ENCODE data around the gene CLDN20. TPM values are rescaled to one million over a fixed set of nuclear protein-coding genes. Genes with fewer than 3 reads are reported as not detected.

Gene CLDN20
- total and polyA plus RNA-seq, 10 of the 15 experiments (the other 5 are each of a cell fraction or from before 2014, with no cell fraction given): 0.13 to 0.23 TPM; not detected in 8

DNA sequence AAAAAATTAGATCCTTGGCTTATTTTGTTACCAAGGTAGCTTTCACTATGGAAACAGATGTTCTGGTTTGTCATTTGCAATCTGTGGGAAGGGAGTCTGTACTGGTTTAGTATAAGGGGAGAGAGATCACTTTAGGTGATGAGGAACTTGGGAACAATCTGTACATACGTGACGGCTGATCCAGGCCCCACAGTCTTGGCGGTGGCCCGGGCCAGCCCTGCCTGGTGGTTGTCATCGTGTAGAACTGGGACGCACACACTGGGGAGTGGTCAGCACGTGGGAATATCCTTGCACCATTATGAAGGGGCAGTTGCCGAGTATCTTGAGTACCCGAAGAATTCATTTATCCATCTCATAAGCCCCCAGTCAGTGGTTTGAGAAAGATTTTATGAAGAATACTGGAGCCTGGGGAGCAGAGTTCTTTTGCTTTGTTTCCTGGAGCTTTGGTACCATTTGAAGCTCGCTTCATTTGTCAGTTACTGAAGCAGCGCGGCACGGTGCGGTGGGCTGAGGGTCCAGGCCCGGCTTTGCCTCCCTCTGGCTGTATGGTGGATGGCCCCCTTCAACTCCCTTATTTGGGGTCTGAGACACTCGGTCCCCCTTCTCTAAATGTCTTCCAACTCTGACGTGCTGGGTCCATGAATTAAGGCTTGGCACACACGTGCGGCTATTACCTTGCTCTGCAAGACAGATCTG lies 22.8 kb upstream of the CLDN20 start:
- ChIA-PET SMC1A (ENCODE audit: uncharacterized antibody, unreplicated experiment) (interaction anchor here (0.9 to 1.2 kb wide), 3 partner anchors 11 to 41 kb away, joined by 3 to 4 read pairs (median 4); no protein-coding TSS in a partner anchor), CTCF (interaction anchor here (0.9 to 1.4 kb wide), 3 partner anchors 9 to 62 kb away, joined by 3 to 4 read pairs (median 4); no protein-coding TSS in a partner anchor), POLR2A (no interaction called here), RAD21 (ENCODE audit: unreplicated experiment) (interaction anchor here (0.6 kb wide), 1 partner anchor 256 kb away, joined by 3 read pairs; no protein-coding TSS in a partner anchor)
- Histone ChIP-seq H3K36me3 (ENCODE audit: control insufficient read depth in 2 of 2, insufficient read depth in 2 of 2, low read length in 1 of 2) (peaks cover 0 to 2% of the 10 kb centered on the region in 2 experiments; a peak in 2 of 4 replicates), H2AFZ (ENCODE audit: control insufficient read depth, low read depth, low read length) (no peak overlapping the region), H3K4me2 (ENCODE audit: control insufficient read depth, insufficient read depth) (no peak overlapping the region), H3K27ac (ENCODE audit: control insufficient read depth, insufficient read depth) (no peak overlapping the region), H3K79me2 (ENCODE audit: control insufficient read depth, insufficient read depth, low read length) (no peaks in the 10 kb centered on the region), H4K20me1 (ENCODE audit: control insufficient read depth, insufficient read depth) (no peaks in the 10 kb centered on the region), H3K4me3 (no peak overlapping the region), H3K9me3 (replicated peaks; ENCODE audit: control insufficient read depth, insufficient read depth, low read length) (no peaks in the 10 kb centered on the region; the same call in 2 of the 3 replicates), H3K4me1 (ENCODE audit: control insufficient read depth, insufficient read depth, low read length) (no peaks in the 10 kb centered on the region), H3K9ac (ENCODE audit: control insufficient read depth, insufficient read depth, low read length) (no peak overlapping the region), H3K27me3 (replicated peaks in 1 of 2; ENCODE audit: control insufficient read depth in 2 of 2, insufficient read depth in 2 of 2, low read length in 1 of 2) (no peaks in the 10 kb centered on the region)
- FAIRE-seq (no peak), DNase-seq (ENCODE audit: low read depth, low spot score) (no peak), ATAC-seq (no peak)
- 96% methylated on average over 19 of the region's 19 CpGs for WGBS (ENCODE audit: insufficient coverage, insufficient replicate concordance, low lambda C conversion rate, missing lambda C conversion rate)
- intact Hi-C loops (cut with micrococcal nuclease; ENCODE audit: unreplicated experiment) (loop anchor here (10.0 kb wide), 1 partner anchor 376 kb away; no protein-coding TSS in a partner anchor), in situ Hi-C loops (cut with MboI) (no loop called here)
- no TSS peak for BruUV-seq (replicated peaks)
- TF ChIP-seq ZSCAN29 (IDR thresholded peaks at IDR 0.05) (no peak), SMC3 (IDR thresholded peaks at IDR 0.05; ENCODE audit: borderline replicate concordance, low read length) (no peak), SP1 (IDR thresholded peaks at IDR 0.05; ENCODE audit: low read depth, low read length) (no peak), NFXL1 (IDR thresholded peaks at IDR 0.05; ENCODE audit: borderline replicate concordance) (no peak), SRF (IDR thresholded peaks at IDR 0.05; ENCODE audit: low read depth in 2 of 2, low read length in 2 of 2) (no peak), SIX5 (IDR thresholded peaks at IDR 0.05; ENCODE audit: low read depth, low read length, severe bottlenecking) (no peak), RELA (IDR thresholded peaks at IDR 0.05; ENCODE audit: borderline replicate concordance, partially characterized antibody) (no peak), ZZZ3 (IDR thresholded peaks at IDR 0.05; ENCODE audit: control insufficient read depth, insufficient read length, low read depth) (no peak), POLR2A (IDR thresholded peaks at IDR 0.05; ENCODE audit: low read depth, low read length) (no peak), NBN (IDR thresholded peaks at IDR 0.05) (no peak)
- TF ChIP-seq, protein P1, sequence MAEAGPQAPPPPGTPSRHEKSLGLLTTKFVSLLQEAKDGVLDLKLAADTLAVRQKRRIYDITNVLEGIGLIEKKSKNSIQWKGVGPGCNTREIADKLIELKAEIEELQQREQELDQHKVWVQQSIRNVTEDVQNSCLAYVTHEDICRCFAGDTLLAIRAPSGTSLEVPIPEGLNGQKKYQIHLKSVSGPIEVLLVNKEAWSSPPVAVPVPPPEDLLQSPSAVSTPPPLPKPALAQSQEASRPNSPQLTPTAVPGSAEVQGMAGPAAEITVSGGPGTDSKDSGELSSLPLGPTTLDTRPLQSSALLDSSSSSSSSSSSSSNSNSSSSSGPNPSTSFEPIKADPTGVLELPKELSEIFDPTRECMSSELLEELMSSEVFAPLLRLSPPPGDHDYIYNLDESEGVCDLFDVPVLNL (IDR thresholded peaks at IDR 0.05; ENCODE audit: low read depth, low read length): no peak
- TF ChIP-seq, protein P2, sequence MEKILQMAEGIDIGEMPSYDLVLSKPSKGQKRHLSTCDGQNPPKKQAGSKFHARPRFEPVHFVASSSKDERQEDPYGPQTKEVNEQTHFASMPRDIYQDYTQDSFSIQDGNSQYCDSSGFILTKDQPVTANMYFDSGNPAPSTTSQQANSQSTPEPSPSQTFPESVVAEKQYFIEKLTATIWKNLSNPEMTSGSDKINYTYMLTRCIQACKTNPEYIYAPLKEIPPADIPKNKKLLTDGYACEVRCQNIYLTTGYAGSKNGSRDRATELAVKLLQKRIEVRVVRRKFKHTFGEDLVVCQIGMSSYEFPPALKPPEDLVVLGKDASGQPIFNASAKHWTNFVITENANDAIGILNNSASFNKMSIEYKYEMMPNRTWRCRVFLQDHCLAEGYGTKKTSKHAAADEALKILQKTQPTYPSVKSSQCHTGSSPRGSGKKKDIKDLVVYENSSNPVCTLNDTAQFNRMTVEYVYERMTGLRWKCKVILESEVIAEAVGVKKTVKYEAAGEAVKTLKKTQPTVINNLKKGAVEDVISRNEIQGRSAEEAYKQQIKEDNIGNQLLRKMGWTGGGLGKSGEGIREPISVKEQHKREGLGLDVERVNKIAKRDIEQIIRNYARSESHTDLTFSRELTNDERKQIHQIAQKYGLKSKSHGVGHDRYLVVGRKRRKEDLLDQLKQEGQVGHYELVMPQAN (conservative IDR thresholded peaks at IDR 0.05): no peak
- TF ChIP-seq, protein P3, sequence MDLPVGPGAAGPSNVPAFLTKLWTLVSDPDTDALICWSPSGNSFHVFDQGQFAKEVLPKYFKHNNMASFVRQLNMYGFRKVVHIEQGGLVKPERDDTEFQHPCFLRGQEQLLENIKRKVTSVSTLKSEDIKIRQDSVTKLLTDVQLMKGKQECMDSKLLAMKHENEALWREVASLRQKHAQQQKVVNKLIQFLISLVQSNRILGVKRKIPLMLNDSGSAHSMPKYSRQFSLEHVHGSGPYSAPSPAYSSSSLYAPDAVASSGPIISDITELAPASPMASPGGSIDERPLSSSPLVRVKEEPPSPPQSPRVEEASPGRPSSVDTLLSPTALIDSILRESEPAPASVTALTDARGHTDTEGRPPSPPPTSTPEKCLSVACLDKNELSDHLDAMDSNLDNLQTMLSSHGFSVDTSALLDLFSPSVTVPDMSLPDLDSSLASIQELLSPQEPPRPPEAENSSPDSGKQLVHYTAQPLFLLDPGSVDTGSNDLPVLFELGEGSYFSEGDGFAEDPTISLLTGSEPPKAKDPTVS (IDR thresholded peaks at IDR 0.05; ENCODE audit: low read depth, low read length): no peak

Data from GM12878 (cell line).